Gastrocnemius medialis (tissue), 4 donors: Measurements from ENCODE around the gene C2orf72.

Source experiments
- CTCF ChIP-seq, 5 experiments: fragments of 450-650 bp in 3 of 5; fragments of 200-600 bp in 2 of 5; sonication (generic) in 2 of 5; IDR thresholded peaks in 4 of 5; conservative IDR thresholded peaks in 1 of 5; 1 replicate in 4 of 5; 2 replicates in 1 of 5; pipeline ENCODE4 v1.5.1; 2016 to 2019; ENCODE audit warnings: antibody characterized with exemption in 5 of 5, mild to moderate bottlenecking in 3 of 5, moderate library complexity in 3 of 5
- POLR2A ChIP-seq, 2 donors: fragments of 450-650 bp; IDR thresholded peaks; one replicate each; pipeline ENCODE4 v1.6.1; 2017; ENCODE audit warnings: antibody characterized with exemption in 2 of 2, mild to moderate bottlenecking in 2 of 2, moderate library complexity in 2 of 2

GRCh38 chr2:231016566-231017230 lies 20.6 kb upstream of the C2orf72 start:
- TF ChIP-seq CTCF (IDR thresholded peaks at IDR 0.05 in 4 of 5, conservative IDR thresholded peaks at IDR 0.05 in 1 of 5) (no peak), POLR2A (IDR thresholded peaks at IDR 0.05) (no peak)
